Measurements from ENCODE around the gene ARPC1B. TPM values are rescaled to one million over a fixed set of nuclear protein-coding genes. Genes with fewer than 3 reads are reported as not detected.

The ARPC1B gene
- total and polyA plus RNA-seq, 2 experiments from 2014 or later, result 101 to 132 TPM

GRCh38 chr7:99371376-99371920 is 3.1 kb upstream of the ARPC1B start (continued):
- TF ChIP-seq CTCF (conservative IDR thresholded peaks at IDR 0.05; ENCODE audit: low read depth in 2 of 2) (no peak), EZH2phosphoT487 (IDR thresholded peaks at IDR 0.05; ENCODE audit: unreplicated experiment) (no peak), NANOG (IDR thresholded peaks at IDR 0.05; ENCODE audit: borderline replicate concordance) (no peak), POLR2AphosphoS5 (IDR thresholded peaks at IDR 0.05; ENCODE audit: low read depth) (no peak)

- ATAC-seq (no peak), DNase-seq (ENCODE audit: low spot score) (peak; percentile 39)
- Mint-ChIP-seq H3K27ac (no peak overlapping the region), H3K9me3 (no peaks in the 10 kb centered on the region), H3K27me3 (ENCODE audit: insufficient read depth, low read depth, poor library complexity) (peaks cover 9% of the 10 kb centered on the region), H3K36me3 (ENCODE audit: low read depth) (peaks cover under 1% of the 10 kb centered on the region; the same call in 1 of the 3 replicates), H3K4me3 (peak overlapping the region; percentile 61; the same call in 2 of the 3 replicates), H3K4me1 (peaks cover 3% of the 10 kb centered on the region; the same call in 1 of the 3 replicates)
- H3K9me2 ChIP-seq (ENCODE audit: insufficient read depth), result no peaks in the 10 kb centered on the region
- no peak overlapping the region for H3K4me2 ChIP-seq
- H4K20me1 ChIP-seq (replicated peaks; ENCODE audit: insufficient read depth), result peaks cover 15% of the 10 kb centered on the region
- no peak overlapping the region for H3K4me3 ChIP-seq
- no peaks in the 10 kb centered on the region for H3K36me3 ChIP-seq (ENCODE audit: insufficient read depth)
- no peaks in the 10 kb centered on the region for H3K4me1 ChIP-seq (ENCODE audit: insufficient read depth)
- H3K79me2 ChIP-seq (replicated peaks; ENCODE audit: insufficient read depth), result peaks cover 14% of the 10 kb centered on the region
- H3K27me3 ChIP-seq (ENCODE audit: insufficient read depth), result no peaks in the 10 kb centered on the region
- 0 out of 2 replicates have a peak, but pooled peaks cover 6% of the 10 kb centered on the region for H3F3A ChIP-seq (replicated peaks; ENCODE audit: low read depth)
- no peak overlapping the region for H2AFZ ChIP-seq
- no peak overlapping the region for H3K27ac ChIP-seq (ENCODE audit: low read depth)
- TF ChIP-seq NANOG (IDR thresholded peaks at IDR 0.05; ENCODE audit: borderline replicate concordance), result no peak
- TF ChIP-seq ZNF114 (CRISPR knock-in tag; IDR thresholded peaks at IDR 0.05), result no peak
- no peak for TF ChIP-seq STAT1 (IDR thresholded peaks at IDR 0.05; ENCODE audit: unreplicated experiment)
- no peak for TF ChIP-seq ZNF462 (CRISPR knock-in tag; IDR thresholded peaks at IDR 0.05)
- TF ChIP-seq ZNF331 (CRISPR knock-in tag; IDR thresholded peaks at IDR 0.05; ENCODE audit: low read depth), result no peak
- TF ChIP-seq CREB1 (CRISPR knock-in tag; IDR thresholded peaks at IDR 0.05; ENCODE audit: low read depth), result no peak
- TF ChIP-seq JUNB (IDR thresholded peaks at IDR 0.05; ENCODE audit: unreplicated experiment), result no peak
- TF ChIP-seq REST (IDR thresholded peaks at IDR 0.05; ENCODE audit: unreplicated experiment), result no peak
Measured at GRCh38 chr7:99372275-99373090, 2.0 kb upstream of the ARPC1B start.

Data from GM23338 (cell line).